Erythroblast (primary cell): ENCODE data around the gene BMAL1.

Source experiments
- DNase-seq, 2 experiments: peaks; one replicate each; lab custom pipeline; 2025; lab: John Stamatoyannopoulos, UW
- GATA1 ChIP-seq: IDR thresholded peaks from 2 replicates; pipeline ENCODE4 v1.6.1; 2011; ENCODE audit warnings: low read depth, mild to moderate bottlenecking, control low read depth, low read length, moderate library complexity
- POLR2A ChIP-seq: IDR thresholded peaks from 2 replicates; pipeline ENCODE4 v1.6.1; 2011; ENCODE audit warnings: mild to moderate bottlenecking, low read length

Gene BMAL1

GRCh38 chr11:13358596-13359270 lies 81.1 kb downstream of the BMAL1 start:
- TF ChIP-seq POLR2A = no peak
- TF ChIP-seq GATA1 = no peak
- no peak for DNase-seq

GRCh38 chr11:13362596-13363109 lies 85.1 kb downstream of the BMAL1 start:
- DNase-seq = no peak
- TF ChIP-seq POLR2A = no peak
- TF ChIP-seq GATA1 = no peak

- no peak for TF ChIP-seq GATA1
- TF ChIP-seq POLR2A = no peak
- DNase-seq = no peak
These were observed 86.8 kb downstream of the BMAL1 start for GRCh38 chr11:13364388-13364787.

GRCh38 chr11:13366266-13367026 lies 88.9 kb downstream of the BMAL1 start:
- TF ChIP-seq POLR2A (no peak), GATA1 (no peak)
- no peak for DNase-seq

- TF ChIP-seq POLR2A = no peak
- DNase-seq = no peak
These were observed 89.5 kb downstream of the BMAL1 start for GRCh38 chr11:13367115-13367514.

GRCh38 chr11:13368041-13368446 lies 90.5 kb downstream of the BMAL1 start:
- no peak for DNase-seq

GRCh38 chr11:13373216-13373615 lies 95.6 kb downstream of the BMAL1 start:
- TF ChIP-seq POLR2A = no peak
- no peak for TF ChIP-seq GATA1
- DNase-seq = no peak

More at GRCh38 chr11:13368041-13368446, 90.5 kb downstream of the BMAL1 start:
- no peak for TF ChIP-seq GATA1
- TF ChIP-seq POLR2A = no peak

- no peak for DNase-seq
- TF ChIP-seq POLR2A (no peak), GATA1 (no peak)
These were observed 98.2 kb downstream of the BMAL1 start for GRCh38 chr11:13375798-13376197.

GRCh38 chr11:13376402-13376801 lies 98.8 kb downstream of the BMAL1 start:
- TF ChIP-seq POLR2A (no peak), GATA1 (no peak)
- DNase-seq = no peak

GRCh38 chr11:13376838-13377237 lies 99.2 kb downstream of the BMAL1 start:
- DNase-seq = no peak
- no peak for TF ChIP-seq GATA1
- TF ChIP-seq POLR2A = no peak

GRCh38 chr11:13378316-13378715 lies 100.7 kb downstream of the BMAL1 start:
- no peak for TF ChIP-seq GATA1
- no peak for TF ChIP-seq POLR2A
- no peak for DNase-seq

GRCh38 chr11:13380731-13381130 lies 103.1 kb downstream of the BMAL1 start:
- no peak for TF ChIP-seq GATA1
- TF ChIP-seq POLR2A = no peak

GRCh38 chr11:13382751-13383150 lies 105.2 kb downstream of the BMAL1 start:
- TF ChIP-seq POLR2A = no peak
- DNase-seq = no peak

More at GRCh38 chr11:13380731-13381130, 103.1 kb downstream of the BMAL1 start:
- DNase-seq = no peak

GRCh38 chr11:13384908-13385640 lies 107.5 kb downstream of the BMAL1 start:
- TF ChIP-seq POLR2A (no peak), GATA1 (no peak)
- peak; percentile 20 to 44 for DNase-seq
